ENCODE measurements around the gene CNTNAP5.

CNTNAP5 gene

DNA sequence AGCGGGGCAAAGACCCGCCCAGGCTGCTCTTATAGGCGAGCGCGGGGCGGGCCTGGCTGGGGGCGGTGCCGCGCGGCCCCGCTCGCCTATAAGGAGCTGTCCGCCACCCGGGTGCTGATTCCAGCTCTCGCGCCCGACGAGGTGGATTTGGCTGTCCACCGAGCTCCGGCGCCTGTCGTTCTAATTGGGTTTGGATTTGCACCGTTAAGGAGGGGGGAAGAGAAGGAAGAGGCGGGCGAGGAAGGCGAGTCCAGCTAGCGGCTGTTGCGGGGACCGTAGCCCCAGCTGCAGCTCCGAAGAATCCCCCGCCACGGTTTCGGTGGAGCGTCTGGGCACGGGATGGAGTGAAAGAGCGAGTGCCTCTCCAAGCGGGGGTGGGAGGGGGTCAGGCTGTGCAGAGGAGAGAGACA, at the start of gene CNTNAP5:
Gene CNTNAP5 (plus strand): TSS at position 117 of the 410 bp plus-strand sequence. CDS start 364 bp downstream, outside the sequence.
- DNase-seq (ENCODE audit: low read depth) = no peak

DNA sequence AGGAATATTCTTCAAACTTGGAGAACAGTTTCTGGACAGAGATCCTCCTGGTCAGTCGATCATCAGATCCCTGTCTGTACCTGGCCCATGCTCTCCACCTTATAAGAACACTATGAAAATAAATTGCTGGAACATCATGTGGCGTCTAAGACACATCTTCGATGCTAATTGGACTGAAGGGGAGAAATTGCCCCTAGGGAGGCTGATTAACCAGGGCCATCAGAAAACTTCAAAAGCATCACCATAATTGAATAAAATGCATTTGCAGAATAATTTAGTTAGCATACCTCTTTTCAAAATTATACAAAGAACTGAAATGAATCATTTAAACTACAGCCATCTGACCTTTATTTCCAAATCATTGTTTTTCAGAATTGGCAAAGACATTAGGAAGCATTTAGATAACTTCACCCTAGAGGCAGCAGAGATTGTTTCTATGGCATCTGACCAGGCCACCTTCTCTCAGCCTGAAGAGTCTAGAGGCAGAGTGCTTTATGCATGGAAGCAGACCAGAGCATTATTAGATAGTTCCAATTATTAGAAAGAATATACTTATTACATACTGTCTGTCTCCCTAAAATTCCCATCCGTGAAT, 48.9 kb upstream of the CNTNAP5 start:
- DNase-seq (ENCODE audit: low read depth) = no peak

DNA sequence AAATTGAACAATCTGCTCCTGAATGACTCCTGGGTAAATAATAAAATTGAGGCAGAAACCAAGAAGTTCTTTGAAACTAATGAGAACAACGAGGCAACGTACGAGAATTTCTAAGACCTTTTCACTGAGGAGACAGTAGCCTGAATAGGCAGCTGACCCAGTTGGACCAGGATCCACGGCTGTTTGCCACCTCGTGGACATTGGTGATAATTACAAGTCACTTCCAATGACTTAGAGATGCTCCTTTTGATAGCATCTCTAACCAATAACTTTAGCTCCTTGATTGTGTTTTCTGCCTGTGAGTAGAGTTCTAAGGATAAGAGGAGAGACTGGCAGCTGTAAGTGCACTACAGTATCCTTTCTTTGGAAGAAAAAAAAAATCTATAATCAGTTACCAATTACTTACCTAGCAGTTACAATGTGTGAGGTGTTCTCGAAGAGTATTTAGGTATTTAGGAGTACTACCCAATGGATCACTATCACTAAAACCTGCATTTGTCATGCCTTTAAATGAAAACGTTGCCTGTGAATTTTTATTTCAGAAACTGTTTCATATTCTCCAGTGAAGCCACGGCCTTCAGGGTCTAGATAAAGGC, 31.3 kb upstream of the CNTNAP5 start:
- no peak for DNase-seq (ENCODE audit: low read depth)

DNA sequence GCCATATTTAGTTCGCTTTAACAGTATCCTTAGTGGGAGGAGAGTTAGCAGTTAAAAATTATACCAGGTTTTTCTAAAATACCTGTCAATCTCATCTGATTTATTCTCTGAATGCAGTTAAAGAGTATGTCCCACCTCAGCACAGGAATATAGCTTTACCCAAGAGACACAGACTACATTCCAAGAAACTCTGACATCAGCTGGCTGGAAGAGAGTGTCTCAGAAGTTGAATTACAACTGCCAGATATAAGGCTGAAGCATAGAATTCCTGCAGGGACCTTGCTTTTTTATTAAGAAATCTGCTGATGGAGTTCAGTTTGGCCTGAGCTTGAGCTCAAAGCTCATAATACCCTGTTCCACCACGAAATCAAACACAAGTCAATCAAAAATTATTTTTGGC, 25.4 kb upstream of the CNTNAP5 start:
- DNase-seq (ENCODE audit: low read depth) = no peak

DNA sequence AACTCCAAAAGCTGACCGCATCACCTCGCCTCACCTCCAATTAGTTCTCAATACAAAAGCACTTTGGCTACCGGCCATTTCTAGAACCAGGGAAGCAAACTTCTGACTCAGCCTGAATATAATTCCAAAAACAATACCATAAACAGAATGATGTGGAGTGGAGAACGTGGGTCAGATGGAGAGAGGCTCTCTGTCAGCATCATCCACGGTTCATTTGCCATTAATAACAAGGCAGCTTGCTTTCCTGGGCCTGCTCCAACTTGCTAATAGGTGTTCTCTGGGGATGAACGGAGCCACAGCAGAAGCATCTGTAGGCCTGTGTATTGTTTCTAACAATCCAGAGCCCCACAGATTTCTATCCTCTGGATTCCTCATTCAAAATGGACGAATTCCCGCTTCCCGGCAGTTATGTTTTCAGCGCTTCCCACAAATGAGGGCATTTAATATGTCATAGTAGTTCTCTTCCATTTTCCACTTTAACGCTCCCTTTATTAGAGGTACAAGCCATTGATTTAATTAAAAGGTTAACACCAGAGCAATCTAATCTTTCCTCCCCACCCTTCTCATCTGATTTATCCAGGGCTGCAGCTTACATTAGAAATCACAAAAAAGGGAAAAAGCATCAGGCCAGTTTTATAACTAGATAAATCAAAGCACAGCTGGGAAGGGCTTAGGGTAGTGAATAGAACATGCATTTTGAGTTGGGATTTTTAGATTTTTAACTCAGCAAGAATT, 23.2 kb upstream of the CNTNAP5 start:
- DNase-seq (ENCODE audit: low read depth) = no peak

DNA sequence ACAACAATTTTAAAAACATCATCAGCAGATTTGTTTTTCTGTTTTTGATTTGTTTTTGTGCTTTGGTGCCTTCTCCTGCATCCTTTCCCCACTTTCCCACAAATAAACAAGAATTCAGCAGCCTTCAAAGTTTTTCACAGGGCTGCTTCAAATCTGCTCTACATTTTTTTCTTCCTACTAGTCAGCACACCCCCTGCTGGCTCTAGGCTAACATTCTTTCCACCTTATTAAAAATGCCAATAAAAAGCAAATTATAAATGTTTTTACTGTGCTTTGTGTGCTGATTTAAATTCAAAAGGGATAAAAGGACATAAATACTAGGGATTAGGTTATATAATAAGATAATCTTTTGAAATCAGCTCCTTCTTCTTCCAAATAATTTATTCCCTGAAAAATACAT, 6.2 kb upstream of the CNTNAP5 start:
- DNase-seq (ENCODE audit: low read depth) = no peak

DNA sequence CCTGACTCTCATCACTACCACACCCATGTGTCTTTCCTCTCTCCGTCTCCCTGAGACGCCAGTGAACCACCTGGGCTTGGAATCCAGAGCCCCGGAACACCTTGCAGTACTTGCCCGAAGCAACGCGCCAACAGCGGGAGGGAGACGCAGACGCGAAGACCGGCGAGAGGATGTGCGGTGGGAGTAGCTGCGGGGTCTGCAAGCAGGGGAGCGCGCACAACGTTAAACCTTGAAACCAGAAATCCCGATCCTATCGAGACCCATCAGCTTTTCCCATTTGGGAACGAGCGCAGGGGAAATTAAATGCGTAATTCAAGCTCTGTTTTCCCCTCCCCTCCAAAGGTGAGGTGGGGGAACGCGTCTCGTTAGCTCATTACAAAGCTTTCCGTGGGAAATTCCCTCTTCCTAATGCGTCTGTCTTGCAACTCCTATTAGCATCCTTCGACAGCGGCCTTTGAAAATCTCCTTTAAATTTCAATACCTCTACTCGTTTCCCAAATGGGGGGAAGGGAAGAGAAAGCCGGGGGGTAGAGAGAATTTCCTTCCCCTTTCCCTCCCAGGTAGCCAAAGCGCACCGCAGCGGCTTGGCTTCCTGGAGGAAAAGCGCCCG, 421 bp upstream of the CNTNAP5 start:
- no peak for DNase-seq (ENCODE audit: low read depth)

DNA sequence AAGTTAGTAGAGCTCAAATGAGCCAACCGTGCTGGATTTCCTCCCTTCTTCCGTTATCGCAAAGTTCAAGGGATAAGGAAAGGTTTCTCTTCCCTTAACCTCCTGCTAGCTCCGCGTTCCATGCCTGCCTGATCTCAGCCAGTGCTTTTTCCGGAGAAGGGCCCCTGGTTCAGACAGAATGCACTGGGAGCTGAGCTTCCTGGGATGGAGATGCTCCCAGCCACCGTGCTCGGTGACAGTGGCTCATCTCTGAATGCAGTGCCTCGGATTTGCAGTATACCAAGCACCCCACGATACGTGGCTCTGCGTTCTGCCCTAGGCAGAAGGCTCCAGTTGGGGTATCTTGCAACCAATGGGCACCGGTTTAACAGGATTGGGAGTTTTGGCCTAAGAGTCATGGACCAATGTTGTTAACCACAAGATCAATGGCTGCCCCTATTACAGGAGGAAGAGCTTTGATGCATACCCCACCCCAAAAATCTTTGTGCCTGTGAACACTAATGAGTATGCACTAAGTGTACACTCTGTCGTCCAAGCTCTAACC, 876 bp downstream of the CNTNAP5 start:
- DNase-seq (ENCODE audit: low read depth) = no peak

DNA sequence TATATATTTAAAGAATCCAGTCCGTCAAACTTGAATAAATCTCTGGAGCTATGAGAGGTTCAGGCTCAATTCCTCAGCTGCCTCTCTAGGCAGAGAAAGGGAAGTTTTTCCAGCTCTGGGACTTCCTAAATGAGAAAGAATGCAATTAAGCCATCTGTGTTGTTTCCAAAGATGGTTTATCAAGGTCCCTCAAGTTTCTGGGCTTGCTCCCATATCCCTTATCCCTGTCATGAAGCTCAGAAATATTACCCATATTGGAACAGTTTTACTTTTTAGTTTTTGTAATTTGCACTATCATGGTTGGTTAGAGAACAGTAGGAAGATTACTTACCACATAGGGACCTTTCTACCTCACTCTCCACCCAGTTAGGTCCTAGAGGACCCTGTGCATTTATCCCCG, 1.4 kb downstream of the CNTNAP5 start:
- DNase-seq (ENCODE audit: low read depth) = no peak

DNA sequence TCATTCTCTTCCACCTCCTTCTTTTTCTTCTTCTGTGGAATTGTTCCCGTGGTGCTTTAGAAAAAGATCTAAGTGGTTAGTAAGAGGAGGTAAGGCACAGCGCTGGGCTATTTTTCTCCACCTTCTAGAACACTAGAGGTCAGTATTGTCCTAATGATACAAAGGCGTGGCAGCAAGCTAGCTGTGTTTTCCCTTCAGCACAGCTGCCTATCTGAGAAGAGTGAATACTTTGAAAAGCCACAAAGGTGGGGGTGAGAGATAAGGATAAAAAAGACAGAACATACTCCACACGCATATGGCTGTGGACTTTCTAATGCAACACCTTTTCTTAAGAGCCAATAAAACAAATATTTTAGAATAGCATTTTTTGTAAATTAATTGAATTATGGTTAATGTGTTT, 2.1 kb downstream of the CNTNAP5 start:
- no peak for DNase-seq (ENCODE audit: low read depth)

DNA sequence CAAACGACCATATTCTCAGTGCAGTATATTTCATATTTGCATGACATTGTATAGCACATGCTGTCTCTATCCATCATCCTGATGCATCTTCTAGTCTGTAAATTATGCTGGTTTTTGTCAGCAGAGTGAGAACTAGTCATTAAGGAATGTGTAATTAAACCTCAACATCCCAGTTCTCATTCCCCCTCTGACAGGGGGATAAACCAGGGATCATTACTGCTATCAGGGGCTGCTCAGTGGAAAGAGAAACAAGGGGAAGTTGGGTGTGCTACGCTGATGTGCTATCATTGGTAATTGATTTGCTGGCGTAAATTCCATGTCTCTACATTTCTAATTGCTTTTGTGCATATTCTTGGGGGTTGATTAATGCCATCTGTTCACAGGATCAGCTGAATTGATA, 7.7 kb downstream of the CNTNAP5 start:
- DNase-seq (ENCODE audit: low read depth) = no peak

DNA sequence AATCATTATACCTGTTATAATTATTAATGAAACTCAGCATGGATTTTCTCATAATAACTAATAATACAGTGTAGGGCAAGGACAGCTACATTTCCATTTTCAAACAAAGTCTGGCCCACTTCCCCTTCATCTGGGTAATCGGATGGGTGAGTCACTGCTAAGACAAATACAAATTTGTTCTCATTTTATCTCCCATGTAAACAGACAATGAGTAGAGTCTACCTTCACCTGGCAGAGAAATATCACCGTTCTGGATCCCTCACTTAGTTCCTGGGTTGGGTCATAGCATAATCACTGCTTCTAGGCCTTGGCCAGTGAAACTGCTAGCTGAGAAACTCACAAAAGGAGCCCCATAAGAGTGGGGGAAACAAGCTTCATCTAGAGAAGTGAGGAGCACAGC, 9.2 kb downstream of the CNTNAP5 start:
- no peak for DNase-seq (ENCODE audit: low read depth)

DNA sequence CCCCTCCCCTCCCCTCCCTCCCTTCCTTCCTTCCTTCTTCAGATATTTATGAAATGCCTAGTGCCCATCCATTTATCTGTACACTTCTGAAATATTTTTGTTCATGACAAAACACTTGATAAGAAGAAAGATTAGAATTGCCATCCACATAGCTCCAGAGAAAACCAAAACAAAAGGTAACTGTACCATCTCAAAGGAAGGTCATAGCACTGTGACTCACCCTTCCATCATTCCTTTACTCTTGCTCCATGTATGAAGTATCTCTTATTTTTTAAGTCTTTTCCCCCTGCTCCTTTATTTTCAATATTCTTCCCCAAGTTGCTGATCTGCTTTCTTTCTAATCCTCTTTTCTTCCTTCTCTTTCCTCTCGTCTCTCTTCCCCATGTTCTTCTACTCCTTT, 9.9 kb downstream of the CNTNAP5 start:
- no peak for DNase-seq (ENCODE audit: low read depth)

DNA sequence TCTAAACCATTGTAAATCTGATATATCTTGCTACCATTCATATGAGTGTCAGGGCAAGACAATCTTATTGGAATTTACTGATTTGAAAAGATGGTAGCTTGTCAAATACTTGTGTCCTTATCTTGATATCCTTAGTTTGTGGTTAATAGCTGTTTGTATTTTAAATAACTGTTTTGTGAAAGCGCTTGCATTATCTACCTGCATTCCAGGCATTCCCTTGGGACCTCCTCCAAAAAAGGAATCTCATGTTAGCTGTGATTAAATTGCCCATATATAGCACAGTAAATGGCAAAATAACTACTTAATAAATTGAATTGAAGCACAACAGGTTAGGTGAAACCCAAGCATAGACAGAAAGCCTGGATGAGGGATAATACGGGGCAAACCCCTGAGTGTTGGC, 13.9 kb downstream of the CNTNAP5 start:
- DNase-seq (ENCODE audit: low read depth) = no peak

DNA sequence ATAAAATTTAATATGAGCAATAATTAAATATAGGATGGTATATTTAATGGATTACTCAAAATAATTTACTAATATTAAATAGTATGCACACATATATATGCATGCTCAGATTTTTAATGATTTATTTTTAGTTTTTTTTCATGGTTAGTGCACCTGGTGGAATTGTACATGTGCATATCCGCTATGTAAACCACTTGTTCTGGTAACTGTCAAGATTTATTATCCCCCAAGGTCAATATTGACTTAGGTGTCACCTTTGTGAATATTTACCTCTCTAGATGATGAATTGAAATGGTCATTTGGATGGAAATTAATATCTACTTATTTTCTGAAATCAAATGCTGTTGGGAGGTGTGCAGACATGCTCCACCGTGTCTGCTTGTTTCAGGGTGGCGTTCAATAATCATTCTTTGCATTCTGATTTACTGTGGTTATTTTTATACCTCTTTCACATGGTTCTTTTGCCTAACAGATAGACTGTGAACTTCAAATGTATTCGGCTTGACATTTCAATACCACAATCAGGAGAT, 14.7 kb downstream of the CNTNAP5 start:
- no peak for DNase-seq (ENCODE audit: low read depth)

DNA sequence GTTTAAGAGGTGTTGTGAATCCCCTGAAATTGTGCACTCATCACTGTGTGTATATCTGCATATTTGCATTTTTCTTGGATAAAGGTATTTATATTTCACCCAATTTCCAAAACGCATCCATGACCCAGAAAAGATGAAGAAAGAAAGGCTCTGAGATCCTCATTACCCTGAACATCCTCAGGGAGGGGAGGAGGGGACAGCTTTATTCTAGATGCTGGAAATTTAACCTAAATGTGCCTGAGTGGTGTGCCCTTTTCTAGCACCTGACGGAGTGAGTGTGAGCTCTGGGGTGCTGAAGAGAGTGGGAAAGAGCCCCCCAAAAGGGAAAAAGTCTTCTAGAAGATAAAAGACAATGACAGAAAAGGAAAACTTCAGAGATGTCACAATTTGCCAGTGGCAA, 20.8 kb downstream of the CNTNAP5 start:
- DNase-seq (ENCODE audit: low read depth) = no peak

DNA sequence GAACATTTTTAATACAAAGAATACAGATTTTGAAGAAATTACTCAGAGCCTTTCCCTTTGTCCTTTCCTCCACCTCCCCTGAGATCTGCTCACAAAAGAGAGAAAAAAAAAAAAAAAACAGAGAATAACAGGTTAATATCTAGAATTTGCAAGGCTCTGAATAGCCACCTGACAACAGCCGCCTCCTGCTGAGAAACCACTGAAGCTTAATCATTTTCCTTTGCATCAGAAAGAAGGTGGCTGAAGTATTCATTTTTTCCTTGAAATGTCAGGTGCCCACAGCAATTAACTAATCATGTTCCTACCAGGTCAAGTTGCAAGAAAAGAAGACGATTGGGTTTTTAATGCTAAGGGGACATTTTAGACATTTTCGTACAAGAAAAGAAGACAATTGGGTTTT, 21.2 kb downstream of the CNTNAP5 start:
- no peak for DNase-seq (ENCODE audit: low read depth)

DNA sequence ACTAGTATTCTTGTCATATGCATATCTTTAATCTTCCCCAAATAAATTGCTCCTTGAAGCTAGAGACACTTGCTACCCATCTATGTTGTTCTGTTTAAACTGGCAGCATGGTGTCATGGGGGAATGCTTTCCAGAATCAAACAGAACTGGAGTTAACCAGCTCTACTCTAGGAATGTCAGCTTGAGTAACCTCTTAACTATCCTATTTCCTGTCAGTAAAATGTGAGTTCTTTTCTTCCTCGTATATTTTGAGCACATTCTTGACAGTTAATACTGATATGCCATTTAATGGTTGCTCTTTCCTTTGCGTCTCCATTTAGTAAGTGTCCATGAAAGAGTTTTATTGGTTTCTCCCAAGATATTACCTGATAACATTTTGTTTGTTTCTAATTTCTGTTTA, 23.0 kb downstream of the CNTNAP5 start:
- no peak for DNase-seq (ENCODE audit: low read depth)

DNA sequence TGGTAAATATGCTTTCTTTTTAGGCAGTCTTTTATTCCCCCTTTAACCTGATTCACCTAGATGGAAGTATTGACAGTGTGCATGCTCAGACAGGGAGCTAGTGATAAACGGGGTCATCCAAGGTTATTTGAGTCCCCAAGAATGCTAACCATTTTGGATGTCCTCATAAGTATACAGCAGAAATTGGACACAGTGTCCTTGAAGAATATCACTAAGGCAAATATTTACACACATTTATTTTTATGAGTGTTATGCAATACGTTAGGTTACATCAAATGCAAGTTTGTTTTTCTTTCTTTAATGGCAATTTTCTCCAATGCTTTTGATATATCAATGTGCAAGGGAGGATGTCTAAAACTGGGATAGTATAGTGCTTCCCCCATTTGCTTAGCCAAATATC, 23.6 kb downstream of the CNTNAP5 start:
- DNase-seq (ENCODE audit: low read depth) = no peak

DNA sequence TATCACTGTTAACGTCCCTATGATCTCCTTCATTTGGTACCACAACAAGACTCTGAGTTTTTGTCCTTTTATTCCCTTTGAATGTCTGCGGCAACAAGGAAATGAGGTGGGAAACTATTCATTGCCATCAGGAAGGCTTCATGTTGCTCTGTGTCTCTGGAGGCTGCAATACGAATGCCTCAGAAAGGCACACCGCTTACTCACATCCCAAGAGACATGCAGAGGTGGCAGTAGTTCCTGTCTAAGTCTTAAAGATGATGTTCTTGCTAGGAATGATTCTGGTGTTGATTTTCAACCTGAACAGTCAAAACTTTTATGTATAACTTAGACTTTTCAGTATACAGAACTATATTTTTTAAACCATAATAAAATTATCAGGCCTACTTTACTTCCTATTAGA, 24.0 kb downstream of the CNTNAP5 start:
- DNase-seq (ENCODE audit: low read depth) = no peak

DNA sequence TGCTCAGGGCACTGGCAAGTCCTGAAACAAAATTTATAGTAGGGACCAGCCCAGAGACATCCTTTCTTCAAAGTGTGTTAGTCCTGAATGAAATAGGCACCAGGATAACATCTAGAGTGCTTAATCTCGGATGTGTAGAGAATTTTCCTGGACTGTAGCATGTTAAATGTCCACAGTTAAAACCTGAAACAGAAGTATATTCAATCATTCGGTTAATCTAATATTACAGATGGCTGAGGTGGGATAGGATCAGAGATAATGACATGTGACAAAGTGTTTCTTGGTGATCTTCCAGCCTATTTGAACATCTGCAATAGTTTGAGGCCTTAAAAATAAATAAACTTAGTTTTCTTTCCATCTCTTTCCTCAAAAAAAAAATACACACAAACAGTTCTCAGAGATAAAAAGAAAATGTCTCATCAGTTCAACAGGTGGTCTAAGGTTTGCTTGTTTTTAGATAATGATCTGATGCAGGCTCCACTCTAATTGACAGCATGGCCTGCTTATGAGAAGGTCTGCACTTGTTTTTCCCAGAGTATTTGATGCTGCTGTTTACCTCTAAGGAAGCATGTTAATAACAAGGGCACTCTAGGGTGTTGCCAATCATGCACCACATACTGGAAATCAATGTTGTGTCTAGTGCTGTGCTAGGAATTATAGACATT, 25.9 kb downstream of the CNTNAP5 start:
- DNase-seq (ENCODE audit: low read depth) = no peak

DNA sequence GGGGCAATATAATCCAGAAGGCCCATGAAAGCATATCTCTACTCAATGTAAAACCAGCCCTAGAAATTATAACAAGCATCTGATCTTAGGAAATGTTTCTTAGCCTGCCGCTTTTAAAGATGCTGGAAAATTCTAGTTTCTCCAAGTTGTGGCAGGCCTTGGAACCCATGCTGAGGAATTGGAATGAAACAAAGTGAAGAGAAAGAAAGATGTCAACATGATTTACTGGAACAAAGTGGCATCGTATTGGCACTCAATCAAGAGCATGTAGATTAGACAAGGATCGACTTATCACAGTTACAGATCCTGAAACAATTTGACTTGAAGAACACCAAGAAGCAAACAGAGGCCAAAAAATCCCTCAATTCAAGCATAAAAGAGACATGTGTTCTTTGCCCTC, 28.7 kb downstream of the CNTNAP5 start:
- DNase-seq (ENCODE audit: low read depth) = no peak
